HG03196 (cell line): ENCODE data around the gene PTPN18.
"Not testable (repeated sequence)": the region's sequence is repeated elsewhere in the genome, so short reads cannot be mapped to it uniquely, and the experiment has no call there.

Source experiments
- ATAC-seq: cut with Tn5 transposase; IDR thresholded peaks from one replicate; pipeline ENCODE4 v1.9.1; 2021; ENCODE audit not compliant: unreplicated experiment

PTPN18 gene, protein sequence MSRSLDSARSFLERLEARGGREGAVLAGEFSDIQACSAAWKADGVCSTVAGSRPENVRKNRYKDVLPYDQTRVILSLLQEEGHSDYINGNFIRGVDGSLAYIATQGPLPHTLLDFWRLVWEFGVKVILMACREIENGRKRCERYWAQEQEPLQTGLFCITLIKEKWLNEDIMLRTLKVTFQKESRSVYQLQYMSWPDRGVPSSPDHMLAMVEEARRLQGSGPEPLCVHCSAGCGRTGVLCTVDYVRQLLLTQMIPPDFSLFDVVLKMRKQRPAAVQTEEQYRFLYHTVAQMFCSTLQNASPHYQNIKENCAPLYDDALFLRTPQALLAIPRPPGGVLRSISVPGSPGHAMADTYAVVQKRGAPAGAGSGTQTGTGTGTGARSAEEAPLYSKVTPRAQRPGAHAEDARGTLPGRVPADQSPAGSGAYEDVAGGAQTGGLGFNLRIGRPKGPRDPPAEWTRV

DNA sequence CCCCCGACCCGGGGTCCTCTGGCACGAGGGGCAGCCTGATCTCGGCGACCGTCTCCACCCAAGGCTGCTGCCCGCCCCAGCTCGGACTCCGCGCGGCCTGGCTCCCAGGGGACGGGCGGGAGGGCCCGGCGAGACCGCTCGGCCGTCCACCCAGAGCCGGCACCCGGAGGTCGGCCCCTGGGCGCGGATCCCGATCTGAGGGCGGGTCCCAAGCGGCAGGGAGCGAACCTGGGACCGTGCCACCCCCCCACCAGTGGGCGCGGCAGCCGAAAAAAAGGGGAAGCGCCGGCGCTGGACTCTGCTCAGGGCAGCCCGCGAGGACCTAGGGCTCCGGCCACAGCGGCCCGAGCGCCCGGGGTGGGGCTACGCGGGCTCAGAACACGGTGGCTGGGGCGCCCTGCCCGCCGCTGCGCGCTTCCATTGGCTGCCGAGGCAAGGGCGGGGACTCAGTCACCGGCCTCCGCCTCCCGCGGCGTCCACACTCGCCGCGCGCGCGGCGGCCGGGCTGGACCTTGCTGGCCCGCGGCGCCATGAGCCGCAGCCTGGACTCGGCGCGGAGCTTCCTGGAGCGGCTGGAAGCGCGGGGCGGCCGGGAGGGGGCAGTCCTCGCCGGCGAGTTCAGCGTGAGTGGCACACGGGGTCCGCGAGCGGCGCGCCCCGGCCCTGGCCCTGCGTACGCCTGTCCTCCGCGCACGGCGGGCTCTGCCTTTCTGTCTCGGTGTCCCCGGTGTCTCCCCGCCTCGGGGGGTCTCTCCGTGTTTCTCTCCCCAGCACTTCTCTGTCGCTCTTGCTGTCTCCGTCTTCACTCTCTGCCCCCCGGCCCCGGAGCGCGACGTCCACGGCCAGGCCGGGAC is at the start of gene PTPN18:
Gene PTPN18, plus strand, starts transcription at position 479 of the 854 bp plus-strand sequence. Its CDS starts 52 bp downstream, at position 531.
- ATAC-seq = peak; percentile 79

DNA sequence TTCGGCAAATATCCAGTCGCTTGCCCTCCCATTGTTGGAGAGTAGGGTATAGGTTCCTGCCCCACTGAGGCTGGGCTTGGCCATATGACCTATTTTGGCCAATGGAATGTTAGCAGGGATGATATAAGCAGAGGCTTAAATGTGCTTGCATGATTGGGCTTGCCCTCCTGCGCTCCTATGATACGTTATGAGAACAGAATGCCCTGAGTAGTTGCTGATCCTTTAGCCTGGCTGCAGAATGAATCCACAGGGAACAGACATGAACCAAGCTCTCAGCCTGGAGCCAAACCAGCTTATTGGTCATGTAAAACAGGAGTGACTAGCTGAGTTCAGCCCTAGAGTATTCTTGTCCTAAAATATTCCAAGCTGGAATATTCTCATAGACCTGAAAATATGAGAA is 48.0 kb upstream of the PTPN18 start:
- no peak for ATAC-seq

DNA sequence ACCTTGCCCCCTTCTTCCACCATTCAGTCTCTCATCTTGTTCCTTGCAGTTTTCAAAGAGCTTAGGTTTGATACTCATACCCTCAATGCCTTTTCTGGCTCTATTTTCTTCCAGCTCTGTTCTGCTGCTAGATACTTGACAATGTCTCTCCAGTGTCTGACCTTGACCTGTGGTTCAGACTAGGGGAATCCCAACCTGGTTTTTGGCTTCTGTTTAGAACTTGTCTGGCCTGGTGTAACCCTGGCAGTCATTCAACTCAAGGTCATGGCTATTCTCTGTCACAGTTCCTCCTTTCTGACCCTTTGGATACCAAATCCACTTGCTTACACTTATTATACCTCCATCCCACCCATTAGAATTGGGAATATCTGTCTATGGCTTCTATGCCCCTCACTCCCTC is 45.0 kb upstream of the PTPN18 start:
- ATAC-seq = no peak

DNA sequence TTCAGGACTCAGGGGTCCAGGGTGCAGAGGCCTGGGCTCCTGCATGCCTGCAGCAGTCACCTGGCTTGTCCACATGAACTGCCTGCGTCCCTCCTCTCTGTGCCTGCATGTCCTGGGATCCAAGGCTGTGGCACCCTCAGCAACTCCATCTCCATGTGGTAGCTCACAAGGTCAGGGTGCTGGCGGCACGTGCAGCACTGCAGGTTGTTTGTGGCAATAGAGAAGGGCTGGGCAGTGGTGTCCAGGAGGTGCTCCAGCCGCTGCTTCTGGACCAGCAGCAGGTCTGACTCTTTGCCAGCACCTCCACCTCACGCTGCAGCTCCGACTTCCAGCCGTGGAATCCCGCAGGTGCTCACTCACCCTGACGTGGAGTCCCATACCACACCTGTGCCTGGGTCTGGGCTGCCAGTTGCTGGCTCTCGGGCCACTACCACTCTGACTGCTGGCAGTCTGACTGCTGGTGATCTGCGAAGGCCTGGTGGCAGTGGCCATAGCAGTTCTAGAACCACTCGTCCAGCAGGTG is 42.0 kb upstream of the PTPN18 start:
- ATAC-seq = no peak

DNA sequence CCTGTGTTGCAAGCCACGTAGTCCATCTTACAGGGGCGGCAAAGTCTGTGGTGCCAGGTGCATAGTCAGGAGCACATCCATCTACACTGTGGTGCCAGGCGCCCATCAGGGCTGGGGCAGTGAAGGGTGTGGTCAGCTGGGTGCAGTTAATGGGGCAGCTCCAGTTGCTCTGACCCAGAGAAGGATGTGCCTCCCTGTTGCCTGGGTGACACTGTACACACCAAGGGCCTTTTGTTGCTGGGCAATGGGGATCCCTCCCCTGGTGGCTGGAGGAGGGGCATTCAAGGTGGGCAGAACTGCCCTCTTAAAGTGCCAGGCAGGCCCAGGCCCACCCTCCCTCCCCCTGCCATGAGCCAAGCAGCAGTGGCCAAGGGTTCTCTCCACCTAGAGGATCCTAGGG is 41.5 kb upstream of the PTPN18 start:
- ATAC-seq = no peak

DNA sequence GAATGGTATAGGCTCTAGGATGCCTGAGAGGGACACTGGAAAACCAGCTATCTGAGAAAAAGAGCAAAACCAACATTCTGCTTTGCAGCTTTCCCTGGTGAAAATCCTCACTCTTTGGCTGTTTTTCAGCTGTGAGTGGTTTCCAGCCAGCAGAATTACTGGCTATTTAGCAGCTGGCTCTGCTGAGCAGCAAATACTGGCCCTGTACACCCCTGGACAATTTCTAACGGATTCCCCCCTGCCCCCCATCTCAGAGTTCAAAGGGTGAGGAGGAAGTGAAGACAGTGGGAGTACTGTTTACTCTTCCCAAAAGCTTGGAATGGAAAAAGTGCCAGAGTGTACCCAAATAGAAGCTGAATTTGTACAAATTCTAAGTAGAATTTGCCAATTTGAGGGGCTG is 39.3 kb upstream of the PTPN18 start:
- ATAC-seq = no peak

DNA sequence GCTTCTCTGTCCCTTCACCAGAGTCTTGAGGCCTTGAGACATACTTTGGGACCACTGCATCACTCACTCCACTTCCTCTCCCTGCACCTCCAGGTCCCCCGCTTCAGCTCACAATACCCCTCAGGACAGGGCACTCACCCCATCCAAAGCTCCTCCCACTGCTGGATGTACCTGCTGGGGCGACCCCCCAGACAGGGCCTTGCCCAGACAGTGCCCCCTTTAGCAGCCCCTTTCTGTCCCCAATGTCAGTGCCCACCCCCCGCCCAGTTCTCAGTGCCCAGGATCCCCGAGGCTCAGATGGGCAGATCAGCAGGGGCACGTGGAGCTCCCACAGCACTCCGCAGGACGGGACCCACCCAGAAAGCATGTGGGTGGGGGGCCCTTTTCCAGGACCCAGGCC is 37.0 kb upstream of the PTPN18 start:
- no peak for ATAC-seq

DNA sequence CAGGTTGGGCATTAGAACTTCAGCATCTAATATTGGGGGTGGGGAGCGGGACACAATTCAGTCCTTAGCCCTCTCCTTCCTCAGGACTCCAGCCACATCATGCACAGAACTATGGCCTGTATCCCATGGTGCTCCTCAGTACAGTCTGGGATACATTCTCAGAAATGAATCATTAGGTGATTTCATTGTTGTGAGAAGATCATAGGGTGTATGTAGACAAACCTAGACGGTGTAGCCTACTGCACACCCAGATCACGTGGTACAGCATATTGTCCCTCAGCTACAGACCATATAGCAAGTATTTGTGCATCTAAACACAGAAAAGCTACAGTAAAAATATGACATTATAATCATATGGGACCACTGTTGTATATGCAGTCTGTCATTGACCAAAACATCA is 36.3 kb upstream of the PTPN18 start:
- ATAC-seq = no peak

DNA sequence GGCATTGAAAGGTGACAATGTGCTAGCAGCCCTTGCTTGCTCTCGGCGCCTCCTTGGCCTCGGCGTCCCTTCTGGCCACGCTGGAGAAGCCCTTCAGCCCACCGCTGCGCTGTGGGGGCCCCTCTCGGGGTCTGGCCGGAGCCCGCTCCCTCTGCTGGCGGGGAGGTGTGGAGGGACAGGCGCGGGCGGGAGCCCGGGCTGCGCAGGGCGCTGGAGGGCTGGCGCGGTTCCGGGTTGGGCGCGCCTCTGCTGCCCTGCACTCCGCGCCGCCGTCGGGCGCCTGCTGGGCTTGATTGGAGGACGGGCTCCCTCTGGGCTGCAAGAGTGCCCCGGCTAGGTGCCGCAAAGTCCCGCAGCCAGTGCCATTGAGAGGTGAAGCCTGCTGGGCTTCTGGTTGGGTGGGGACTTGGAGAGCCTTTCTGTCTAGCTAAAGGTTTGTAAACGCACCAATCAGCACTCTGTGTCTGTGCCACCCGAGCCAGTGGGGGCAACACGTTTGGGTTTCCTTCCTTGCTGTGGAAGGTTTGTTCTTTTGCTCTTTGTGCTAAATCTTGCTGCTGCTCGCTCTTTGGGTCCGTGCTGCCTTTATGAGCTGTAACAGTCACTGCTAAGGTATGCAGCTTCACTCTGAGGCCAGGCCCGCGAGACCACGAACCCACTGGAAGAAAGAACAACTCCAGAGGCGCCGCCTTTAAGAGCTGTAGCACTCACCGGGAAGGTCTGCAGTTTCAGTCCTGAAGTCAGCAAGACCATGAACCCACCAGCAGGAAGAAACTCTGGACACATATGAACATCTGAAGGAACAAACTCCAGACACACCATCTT is 27.9 kb upstream of the PTPN18 start:
- no peak for ATAC-seq

DNA sequence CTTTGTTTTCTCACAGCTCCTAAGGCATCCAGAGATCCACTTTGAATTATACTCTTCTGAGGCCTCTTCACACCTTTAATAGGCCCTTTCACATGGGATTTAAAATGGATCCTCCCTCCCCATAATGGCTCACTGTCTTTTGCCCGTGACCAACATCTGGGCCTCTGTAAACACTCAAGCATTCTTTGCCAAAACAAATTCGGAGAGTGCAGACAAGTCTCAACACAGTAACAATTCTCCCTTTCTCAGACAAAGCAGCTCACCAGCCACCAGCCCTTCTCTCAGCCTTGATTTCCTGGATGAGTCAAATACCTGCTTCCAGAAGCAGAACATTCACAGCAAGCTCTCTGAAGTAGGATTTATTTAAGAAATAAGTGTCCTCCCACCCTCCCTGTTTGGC is 27.1 kb upstream of the PTPN18 start:
- ATAC-seq = no peak

DNA sequence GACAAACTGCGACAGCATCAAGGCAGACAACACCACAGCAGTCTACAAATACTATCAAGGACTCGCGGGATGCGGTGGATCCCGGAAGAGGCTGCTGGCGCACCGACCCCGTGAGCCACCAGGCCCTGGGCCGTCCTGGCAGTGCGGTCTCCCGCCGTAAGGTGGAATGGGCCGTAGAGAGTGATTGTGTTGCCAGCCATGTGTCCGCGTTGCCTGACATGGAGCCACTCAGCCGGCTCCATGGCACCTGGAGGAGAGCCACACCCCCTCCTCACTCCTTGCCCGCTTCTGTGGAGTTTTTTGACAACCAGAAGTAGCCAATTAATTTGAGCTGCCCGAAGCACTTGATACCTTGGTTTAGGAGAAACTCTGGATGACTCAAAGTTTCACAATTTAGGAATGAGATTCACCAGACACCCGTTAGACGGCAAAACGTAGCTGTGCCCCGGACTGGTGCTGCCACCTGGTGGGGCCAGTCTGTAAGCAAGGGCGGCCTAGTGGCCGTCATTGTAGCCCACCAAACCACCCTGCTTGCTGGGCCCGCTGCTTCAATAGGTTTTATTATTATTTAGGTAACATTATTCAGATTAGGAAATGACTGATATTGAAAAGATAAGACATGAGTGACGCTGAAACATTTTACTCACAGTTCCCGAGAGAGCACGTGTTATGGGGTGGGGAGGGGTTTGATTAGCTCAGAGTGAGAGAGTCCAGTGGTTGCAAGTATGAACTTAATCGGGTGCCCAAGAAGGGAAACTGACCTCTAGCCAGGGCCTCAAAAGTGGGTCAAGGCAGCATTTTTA is 23.4 kb upstream of the PTPN18 start:
- ATAC-seq = no peak

DNA sequence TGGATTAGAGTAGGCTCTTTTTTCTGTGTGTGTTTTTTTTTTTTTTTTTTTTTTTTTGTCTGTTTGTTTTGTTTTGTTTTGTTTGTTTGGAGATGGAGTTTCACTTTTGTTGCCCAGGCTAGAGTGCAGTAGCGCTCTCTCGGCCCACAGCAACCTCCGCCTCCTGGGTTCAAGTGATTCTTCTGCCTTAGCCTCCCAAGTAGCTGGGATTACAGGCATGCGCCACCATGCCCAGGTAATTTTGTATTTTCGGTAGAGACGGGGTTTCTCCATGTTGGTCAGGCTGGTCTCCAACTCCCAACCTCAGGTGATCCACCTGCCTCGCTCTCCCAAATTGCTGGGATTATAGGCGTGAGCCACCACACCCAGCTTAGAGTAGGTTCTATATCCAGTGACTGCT is 22.6 kb upstream of the PTPN18 start:
- not testable (repeated sequence) for ATAC-seq

DNA sequence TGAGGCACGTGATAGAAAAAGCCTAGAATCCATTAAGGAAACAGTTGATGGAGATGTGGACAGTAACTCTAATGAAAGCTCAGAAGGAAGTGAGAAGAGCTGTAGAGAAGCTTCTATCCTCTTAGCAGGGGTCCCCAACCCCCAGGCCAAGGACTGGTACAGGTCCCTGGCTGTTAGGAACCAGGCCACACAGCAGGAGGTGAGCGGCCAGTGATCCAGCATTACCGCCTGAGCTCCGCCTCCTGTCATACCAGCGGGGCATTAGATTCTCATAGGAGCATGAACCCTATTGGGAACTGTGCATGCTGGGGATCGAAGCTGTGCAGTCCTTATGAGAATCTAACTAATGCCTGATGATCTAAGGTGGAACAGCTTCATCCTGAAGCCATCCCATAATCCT is 21.8 kb upstream of the PTPN18 start:
- no peak for ATAC-seq

DNA sequence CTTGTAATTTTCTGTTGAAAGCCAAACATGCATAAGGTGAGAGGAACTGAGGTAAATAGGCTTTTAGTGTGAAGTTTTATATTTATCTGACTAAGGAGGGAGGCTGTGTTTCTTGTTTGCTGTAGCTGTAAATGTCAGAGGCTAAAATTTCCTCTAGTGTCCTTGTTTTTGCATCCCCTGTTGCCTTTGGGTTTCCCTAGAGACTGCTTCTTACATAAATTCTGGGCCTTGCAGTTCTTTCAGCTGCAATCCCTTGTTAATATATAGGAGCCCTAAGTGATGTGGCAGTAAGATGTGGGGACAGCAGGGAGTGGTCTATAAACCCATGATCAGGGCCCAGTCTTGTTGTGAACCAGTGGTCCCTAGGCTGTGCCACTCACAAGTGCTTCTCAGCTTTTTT is 20.6 kb upstream of the PTPN18 start:
- ATAC-seq = no peak

DNA sequence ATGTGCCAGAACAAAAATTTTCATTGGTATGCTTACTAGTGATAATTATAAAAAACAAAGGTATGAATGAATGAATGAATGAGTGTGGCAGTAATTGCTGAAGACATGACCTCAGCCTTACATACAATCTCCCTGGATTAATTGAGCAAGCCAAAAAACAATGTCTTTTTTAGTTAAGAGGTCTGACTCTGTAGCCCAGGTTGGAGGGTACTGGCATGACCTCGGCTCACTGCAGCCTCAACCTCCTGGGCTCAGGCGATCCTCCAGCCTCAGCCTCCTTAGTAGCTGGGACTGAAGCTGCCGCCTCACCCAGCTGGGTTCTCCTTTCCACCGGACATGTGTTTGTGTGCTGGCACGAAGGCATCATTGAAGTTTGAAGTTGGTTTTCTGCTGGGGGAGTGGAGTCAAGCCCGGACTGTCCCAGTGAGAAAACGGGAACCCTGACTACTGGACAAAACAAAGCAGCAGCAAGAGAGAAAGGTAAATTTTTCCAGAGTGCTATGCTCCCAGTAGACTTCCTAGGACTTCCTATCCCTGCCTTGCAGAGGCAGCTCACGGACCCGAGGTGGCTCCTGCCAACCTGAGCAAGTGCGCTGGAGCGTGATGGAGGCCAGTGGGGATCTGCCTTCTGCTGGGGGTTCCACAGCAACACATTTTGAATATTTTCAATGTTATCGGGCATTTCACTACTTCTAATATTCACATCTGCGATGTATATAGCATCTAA is 19.5 kb upstream of the PTPN18 start:
- no peak for ATAC-seq

DNA sequence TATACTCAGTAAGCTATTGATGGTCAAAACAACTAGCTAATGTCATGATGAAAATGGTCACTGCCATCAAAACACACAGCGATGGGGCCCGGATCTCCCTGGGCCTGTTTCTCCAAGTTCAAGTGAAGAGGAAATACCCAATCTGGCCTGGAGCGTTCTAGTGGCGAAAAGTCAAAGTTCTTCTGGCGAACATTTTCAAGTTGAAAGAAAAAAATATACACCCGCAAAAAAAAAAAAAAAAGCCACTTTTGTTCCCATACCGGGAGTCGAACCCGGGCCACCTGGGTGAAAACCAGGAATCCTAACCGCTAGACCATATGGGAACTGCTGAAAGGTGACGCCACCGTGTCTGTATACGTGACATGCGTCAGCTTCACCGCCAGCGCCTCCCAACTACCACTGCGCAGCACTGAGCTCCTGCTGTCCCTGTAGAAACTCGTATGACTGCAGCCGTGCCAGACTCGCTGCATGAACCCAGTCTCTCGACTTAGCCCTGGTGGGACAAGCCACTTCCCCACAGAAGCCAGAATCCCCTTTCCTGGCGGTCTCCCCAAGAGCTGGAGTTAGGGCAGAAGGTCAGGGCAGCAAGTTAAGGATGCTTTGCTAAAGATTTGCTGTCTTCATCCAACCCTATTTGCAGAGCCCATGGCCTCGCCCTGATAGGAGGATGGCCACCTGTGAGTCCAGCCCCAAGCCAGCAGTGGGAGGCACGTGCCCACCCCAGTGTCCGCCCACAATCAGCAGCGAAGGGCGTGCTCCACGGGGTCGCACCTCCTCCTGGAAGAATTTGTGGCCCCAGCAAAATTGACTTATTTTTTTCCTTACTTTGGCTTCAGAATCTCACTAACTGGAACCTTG is 18.8 kb upstream of the PTPN18 start:
- ATAC-seq = no peak

DNA sequence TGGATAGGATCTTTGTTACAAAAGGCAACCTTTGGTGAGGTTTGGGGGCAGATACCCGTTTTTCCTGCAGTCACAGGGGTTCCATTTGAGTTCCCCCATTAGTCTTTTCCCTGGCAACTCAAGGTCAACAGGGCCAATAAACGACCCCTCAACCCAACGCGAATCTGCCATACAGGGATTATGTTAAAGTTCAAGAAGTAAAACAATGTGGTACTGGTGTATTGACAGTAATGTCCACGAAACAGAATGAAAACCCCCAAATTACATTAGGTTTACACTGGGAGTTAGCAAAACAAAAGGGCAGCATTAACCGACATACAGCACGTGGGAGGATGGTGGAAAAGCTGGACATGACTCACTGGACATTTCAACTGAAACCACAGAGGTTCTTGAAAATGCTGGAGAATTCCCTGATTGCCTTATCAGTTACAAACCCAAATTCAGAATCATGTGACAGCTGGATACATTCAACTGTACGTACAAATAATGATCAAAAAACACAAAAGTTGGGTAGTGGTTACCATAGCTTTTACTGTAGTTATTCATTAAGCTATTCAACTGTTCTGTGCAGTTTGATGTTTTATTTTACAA is 18.0 kb upstream of the PTPN18 start:
- no peak for ATAC-seq

DNA sequence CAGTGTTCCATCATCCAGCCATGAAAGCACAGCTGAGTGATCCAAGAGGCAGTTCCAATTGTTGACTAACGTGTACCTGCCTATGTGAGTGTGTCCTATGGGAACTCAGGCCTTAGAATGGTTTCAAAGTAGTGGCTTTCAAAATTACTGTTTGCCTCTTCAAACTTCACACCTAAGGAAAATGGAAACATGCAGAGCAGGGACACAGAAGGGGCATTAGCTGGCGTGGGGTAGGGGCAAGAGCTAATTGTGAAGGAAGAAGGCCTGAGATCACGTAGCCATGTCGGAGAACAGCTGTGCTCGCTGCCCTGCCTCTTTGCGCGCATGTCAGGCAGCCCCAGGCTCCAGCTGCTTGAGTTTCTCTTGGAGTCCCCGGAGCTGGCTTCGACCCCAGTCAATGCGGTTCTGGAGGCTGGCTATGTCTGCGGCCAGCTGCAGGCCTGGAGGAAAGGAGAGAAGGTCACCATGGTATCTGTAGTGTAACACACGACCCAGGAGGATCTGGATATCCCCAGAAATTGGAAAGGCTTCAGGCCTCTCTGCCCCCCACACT is 17.0 kb upstream of the PTPN18 start:
- ATAC-seq = no peak
